Measurements from ENCODE around the gene KRCC1. TPM values are rescaled to one million over a fixed set of nuclear protein-coding genes. Genes with fewer than 3 reads are reported as not detected.

KRCC1 gene
- total RNA-seq, 1 donor, result 24.2 TPM

Small RNA genes within 50 kb of the gene (small RNA-seq; reads per million reads assigned to genes)
- gene MIR4780, result not detected
- 12.6 reads per million, percentile 93 among the genes with 10 or more reads in this experiment for gene RNU2-63P

Other genes with a start within 250 kb of the KRCC1 start
- gene RGPD2, start 230.0 kb downstream of the KRCC1 start, total RNA-seq, result 1.1 and 2.1 TPM in 2 replicates
- not detected in 2 replicates for gene RNU2-63P, start 39.2 kb downstream of the KRCC1 start, total RNA-seq
- gene SMYD1, start 12.0 kb upstream of the KRCC1 start, total RNA-seq, result not detected in 2 replicates
- gene FABP1, start 72.3 kb upstream of the KRCC1 start, total RNA-seq, result under 0.01 TPM in 1 of 2 replicates, not detected in the other
- 12.3 and 13.3 TPM in 2 replicates for gene THNSL2, start 114.6 kb upstream of the KRCC1 start, total RNA-seq